HFF-Myc (cell line): Measurements from ENCODE around the gene FBXO24.

Experiments
- DNase-seq: peaks from one replicate; pipeline ENCODE4 v3.0.0-alpha.2; 2011; ENCODE audit warnings: low read depth; ENCODE audit errors: extremely low read depth
- H3K4me3 ChIP-seq: replicated peaks from 2 replicates; pipeline ENCODE4 v1.5.1; 2011; ENCODE audit warnings: low read depth, mild to moderate bottlenecking, control low read depth, low read length
- CTCF ChIP-seq: IDR thresholded peaks from 2 replicates; pipeline ENCODE4 v1.5.1; 2012; ENCODE audit warnings: mild to moderate bottlenecking, low read depth, low read length, control low read depth; ENCODE audit errors: missing control alignments

FBXO24 gene

GRCh38 chr7:100620239-100620638, 34.1 kb downstream of the FBXO24 start:
- DNase-seq, result no peak
- no peak overlapping the region for H3K4me3 ChIP-seq
- TF ChIP-seq CTCF, result no peak

GRCh38 chr7:100620804-100621203, 34.7 kb downstream of the FBXO24 start:
- no peak for DNase-seq
- no peak overlapping the region for H3K4me3 ChIP-seq
- no peak for TF ChIP-seq CTCF

- DNase-seq, result no peak
- no peak for TF ChIP-seq CTCF
- no peak overlapping the region for H3K4me3 ChIP-seq
These were observed 35.4 kb downstream of the FBXO24 start for GRCh38 chr7:100621554-100621953.

- no peak for TF ChIP-seq CTCF
- no peak for DNase-seq
- H3K4me3 ChIP-seq, result no peak overlapping the region
These were observed 38.1 kb downstream of the FBXO24 start for GRCh38 chr7:100623951-100624824.

GRCh38 chr7:100626055-100626454, 39.9 kb downstream of the FBXO24 start:
- H3K4me3 ChIP-seq, result 0 out of 2 replicates have a peak overlapping the region, but pooled peaks have one; percentile 58
- TF ChIP-seq CTCF, result no peak
- DNase-seq, result no peak

- TF ChIP-seq CTCF, result no peak
- DNase-seq, result no peak
These were observed 40.6 kb downstream of the FBXO24 start for GRCh38 chr7:100626530-100627237.

More at GRCh38 chr7:100626530-100627237, 40.6 kb downstream of the FBXO24 start:
- peak overlapping the region; percentile 58 for H3K4me3 ChIP-seq
